Lower leg skin (tissue), 4 donors: ENCODE measurements around the gene NBR1. TPM values are rescaled to one million over a fixed set of nuclear protein-coding genes. Genes with fewer than 3 reads are reported as not detected.
A peak's percentile ranks its signal among the peaks of the same experiment; 100 is the strongest.
"Not testable (repeated sequence)": the region's sequence is repeated elsewhere in the genome, so short reads cannot be mapped to it uniquely, and the experiment has no call there.

Experiments
- DNase-seq, 2 donors: peaks; one replicate each; pipeline ENCODE4 v3.0.0-alpha.2; 2019; ENCODE audit warnings: low spot score in 2 of 2
- H3K4me3 ChIP-seq: fragments of 200-600 bp; sonication (generic); 2 replicates; pipeline ENCODE4 v1.5.1; 2017; ENCODE audit warnings: mild to moderate bottlenecking, low read depth; ENCODE audit not compliant: poor library complexity, severe bottlenecking
- CTCF ChIP-seq, 3 donors: fragments of 450-650 bp; IDR thresholded peaks; one replicate each; pipeline ENCODE4 v1.5.1; 2016; ENCODE audit warnings: antibody characterized with exemption in 3 of 3, mild to moderate bottlenecking in 3 of 3, moderate library complexity in 2 of 3
- POLR2A ChIP-seq, 2 donors: fragments of 450-650 bp; IDR thresholded peaks; one replicate each; pipeline ENCODE4 v1.6.1; 2016 to 2017; ENCODE audit warnings: antibody characterized with exemption in 2 of 2, mild to moderate bottlenecking in 1 of 2, moderate library complexity in 1 of 2
- WGBS, 2 donors: methylation state at CpG; one replicate each; pipeline ENCODE4 v1.1.5; 2018; 5-methylcytosine and 5-hydroxymethylcytosine counted together
- intact Hi-C: fragments of 100-400 bp; cut with DNase I; formaldehyde crosslinking; loops from one replicate; pipeline ENCODE4 v1.15.0; 2023; ENCODE audit warnings: low total_unique reads
- total RNA-seq, 4 donors: library from RNA; depleted of rRNA; stranded (reverse); fragments of >200 nt; gene quantifications; one replicate each; pipeline ENCODE4 v1.1.0, GENCODE V29; 2016

The NBR1 gene
- 100 to 1,000 TPM in 1 of 4 donors, 10 to 100 TPM in 3; 84.3 to 101 (median 91.4) TPM for total RNA-seq

- peak in 1 of 2 donors; percentile 22 for TF ChIP-seq POLR2A (IDR thresholded peaks at IDR 0.05)
- TF ChIP-seq CTCF (IDR thresholded peaks at IDR 0.05): no peak
- H3K4me3 ChIP-seq: peak within 1 kb of the TSS; percentile 73
- peak; percentile 99 for DNase-seq
- intact Hi-C loops: no loop called here
- 0 to 1% methylated on average over 41 of the region's 41 CpGs for WGBS, 2 donors
Observed at GRCh38 chr17:43170766-43171585, at the start of gene NBR1. NBR1 (plus strand) TSS chr17:43171214; CDS start chr17:43175800, 4,586 bp downstream.

- no peak for TF ChIP-seq POLR2A (IDR thresholded peaks at IDR 0.05)
- TF ChIP-seq CTCF (IDR thresholded peaks at IDR 0.05): no peak
- peak; percentile 96 to 97 for DNase-seq
- peak within 1 kb of the TSS; percentile 52 for H3K4me3 ChIP-seq
- intact Hi-C loops: no loop called here
- 1 to 5% methylated on average over 38 of the region's 38 CpGs for WGBS, 2 donors
Observed at GRCh38 chr17:43125133-43125966, 45.7 kb upstream of the NBR1 start, which contains the start of gene BRCA1. BRCA1 (minus strand) TSS chr17:43125364; CDS start chr17:43124096, 1,268 bp downstream.

- TF ChIP-seq CTCF (IDR thresholded peaks at IDR 0.05) (no peak), POLR2A (IDR thresholded peaks at IDR 0.05) (no peak)
- 75 to 81% methylated on average over 56 to 57 of the region's 59 CpGs for WGBS, 2 donors
- peak overlapping the region; percentile 52 for H3K4me3 ChIP-seq
- no peak for DNase-seq
- intact Hi-C loops: no loop called here
Observed at GRCh38 chr17:43125967-43126910, 44.8 kb upstream of the NBR1 start.

- DNase-seq: no peak
- no peak for TF ChIP-seq POLR2A (IDR thresholded peaks at IDR 0.05)
- no peak for TF ChIP-seq CTCF (IDR thresholded peaks at IDR 0.05)
- H3K4me3 ChIP-seq: no peak overlapping the region
- 93 to 99% methylated on average over 3 to 19 of the region's 24 CpGs for WGBS, 2 donors
- intact Hi-C loops: no loop called here
Observed at GRCh38 chr17:43126911-43127290, 44.1 kb upstream of the NBR1 start.

GRCh38 chr17:43127333-43127876 lies 43.6 kb upstream of the NBR1 start:
- intact Hi-C loops, DNase-seq, H3K4me3 ChIP-seq: not testable (repeated sequence)
- WGBS, 2 donors: 92 to 94% methylated on average over 6 of the region's 6 CpGs
